Gastrocnemius medialis (tissue), 4 donors: ENCODE measurements around the gene IGSF6. TPM values are rescaled to one million over a fixed set of nuclear protein-coding genes. Genes with fewer than 3 reads are reported as not detected.
"Not testable (repeated sequence)": the region's sequence is repeated elsewhere in the genome, so short reads cannot be mapped to it uniquely, and the experiment has no call there.

Experiments
- ATAC-seq, 2 donors: fragments of 150-250 bp; one replicate each; pipeline ENCODE4 v1.9.1; 2016
- DNase-seq, 2 donors: peaks; one replicate each; pipeline ENCODE4 v3.0.0-alpha.2; 2019
- H3K27ac ChIP-seq, 4 donors: fragments of 200-600 bp; sonication (generic); 1 replicate in 1 of 4; 2 replicates in 3 of 4; pipeline ENCODE4 v1.5.1; 2016 to 2018; ENCODE audit warnings: mild to moderate bottlenecking in 2 of 4, moderate library complexity in 1 of 4
- H3K27me3 ChIP-seq, 3 donors: fragments of 200-600 bp; sonication (generic) in 2 of 3; 1 replicate in 1 of 3; 2 replicates in 2 of 3; pipeline versions ENCODE4 v1.5.1 to v1.6.0; 2016 to 2019; ENCODE audit warnings: mild to moderate bottlenecking in 1 of 3, moderate library complexity in 1 of 3
- H3K36me3 ChIP-seq, 2 donors: fragments of 200-600 bp; sonication (generic) in 1 of 2; one replicate each; pipeline ENCODE4 v1.5.1; 2017 to 2018
- H3K4me1 ChIP-seq, 2 donors: fragments of 200-600 bp; sonication (generic) in 1 of 2; one replicate each; pipeline ENCODE4 v1.5.1; 2016 to 2017; ENCODE audit warnings: mild to moderate bottlenecking in 2 of 2
- H3K4me3 ChIP-seq, 4 donors: fragments of 200-600 bp; sonication (generic) in 3 of 4; 1 replicate in 1 of 4; 2 replicates in 3 of 4; pipeline ENCODE4 v1.5.1; 2016 to 2019; ENCODE audit warnings: mild to moderate bottlenecking in 2 of 4
- H3K9me3 ChIP-seq, 3 donors: fragments of 200-600 bp; sonication (generic) in 2 of 3; 1 replicate in 1 of 3; 2 replicates in 2 of 3; pipeline ENCODE4 v1.5.1; 2016 to 2019
- POLR2A ChIP-seq, 2 donors: fragments of 450-650 bp; IDR thresholded peaks; one replicate each; pipeline ENCODE4 v1.6.1; 2017; ENCODE audit warnings: antibody characterized with exemption in 2 of 2, mild to moderate bottlenecking in 2 of 2, moderate library complexity in 2 of 2
- in situ Hi-C, 4 donors: fragments of 200-750 bp; cut with MboI; loops; one replicate each; pipeline versions ENCODE4 v1.15.0 to v1.8.0; 2017; ENCODE audit warnings: low sequenced_read_pairs in 4 of 4
- intact Hi-C: fragments of 100-400 bp; cut with DNase I; formaldehyde crosslinking; loops from one replicate; pipeline ENCODE4 v1.15.1; 2023; ENCODE audit warnings: low total_unique reads
- total RNA-seq, 4 donors: library from RNA; depleted of rRNA; stranded (reverse); fragments of >200 nt; gene quantifications; one replicate each; pipeline versions ENCODE4 v1.1.0 to v1.2.3, GENCODE V29; 2016
- TF ChIP-seq, protein P1 (sequence below), 5 experiments: fragments of 450-650 bp in 3 of 5; fragments of 200-600 bp in 2 of 5; sonication (generic) in 2 of 5; IDR thresholded peaks in 4 of 5; conservative IDR thresholded peaks in 1 of 5; 1 replicate in 4 of 5; 2 replicates in 1 of 5; pipeline ENCODE4 v1.5.1; 2016 to 2019; ENCODE audit warnings: antibody characterized with exemption in 5 of 5, mild to moderate bottlenecking in 3 of 5, moderate library complexity in 3 of 5

Gene IGSF6
- total RNA-seq, 4 donors from 2014 or later = 0.10 to 0.60 (median 0.39) TPM

DNA sequence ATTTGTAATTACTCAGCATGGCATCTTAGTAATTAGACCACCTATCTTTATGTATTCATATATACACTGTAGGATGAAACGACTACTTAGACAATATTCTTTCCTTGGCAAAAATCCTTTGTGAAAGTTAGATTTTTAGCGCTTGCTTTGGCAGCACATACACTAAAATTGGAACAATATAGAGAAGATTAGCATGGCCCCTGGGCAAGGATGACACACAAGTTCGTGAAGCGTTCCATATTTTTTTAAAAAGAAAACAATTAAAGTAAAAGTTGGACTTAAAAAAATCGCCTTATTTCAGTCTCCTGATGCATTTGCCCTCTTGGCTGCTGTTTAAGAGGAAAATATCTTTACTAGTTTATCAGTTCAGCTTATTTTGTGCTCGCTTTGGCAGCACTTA is 10.5 kb downstream of the IGSF6 start:
- no peak for DNase-seq
- intact Hi-C loops = loop anchor here (5.0 kb wide), 1 partner anchor 45 kb away; the partner anchor contains the start of gene METTL9
- peaks cover 12 to 24% of the 10 kb centered on the region in 2 donors for H3K4me1 ChIP-seq
- TF ChIP-seq POLR2A (IDR thresholded peaks at IDR 0.05) = no peak
- TF ChIP-seq, protein P1, sequence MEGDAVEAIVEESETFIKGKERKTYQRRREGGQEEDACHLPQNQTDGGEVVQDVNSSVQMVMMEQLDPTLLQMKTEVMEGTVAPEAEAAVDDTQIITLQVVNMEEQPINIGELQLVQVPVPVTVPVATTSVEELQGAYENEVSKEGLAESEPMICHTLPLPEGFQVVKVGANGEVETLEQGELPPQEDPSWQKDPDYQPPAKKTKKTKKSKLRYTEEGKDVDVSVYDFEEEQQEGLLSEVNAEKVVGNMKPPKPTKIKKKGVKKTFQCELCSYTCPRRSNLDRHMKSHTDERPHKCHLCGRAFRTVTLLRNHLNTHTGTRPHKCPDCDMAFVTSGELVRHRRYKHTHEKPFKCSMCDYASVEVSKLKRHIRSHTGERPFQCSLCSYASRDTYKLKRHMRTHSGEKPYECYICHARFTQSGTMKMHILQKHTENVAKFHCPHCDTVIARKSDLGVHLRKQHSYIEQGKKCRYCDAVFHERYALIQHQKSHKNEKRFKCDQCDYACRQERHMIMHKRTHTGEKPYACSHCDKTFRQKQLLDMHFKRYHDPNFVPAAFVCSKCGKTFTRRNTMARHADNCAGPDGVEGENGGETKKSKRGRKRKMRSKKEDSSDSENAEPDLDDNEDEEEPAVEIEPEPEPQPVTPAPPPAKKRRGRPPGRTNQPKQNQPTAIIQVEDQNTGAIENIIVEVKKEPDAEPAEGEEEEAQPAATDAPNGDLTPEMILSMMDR (IDR thresholded peaks at IDR 0.05 in 4 of 5, conservative IDR thresholded peaks at IDR 0.05 in 1 of 5) = no peak
- no peaks in the 10 kb centered on the region for H3K27me3 ChIP-seq
- ATAC-seq = no peak
- no peaks in the 10 kb centered on the region for H3K36me3 ChIP-seq
- in situ Hi-C loops = loop anchor here in 1 of 4 donors (10.0 kb wide), 1 partner anchor 47 kb away; the partner anchor contains the start of gene METTL9
- H3K4me3 ChIP-seq = no peak overlapping the region
- H3K27ac ChIP-seq = no peak overlapping the region
- H3K9me3 ChIP-seq = no peaks in the 10 kb centered on the region

DNA sequence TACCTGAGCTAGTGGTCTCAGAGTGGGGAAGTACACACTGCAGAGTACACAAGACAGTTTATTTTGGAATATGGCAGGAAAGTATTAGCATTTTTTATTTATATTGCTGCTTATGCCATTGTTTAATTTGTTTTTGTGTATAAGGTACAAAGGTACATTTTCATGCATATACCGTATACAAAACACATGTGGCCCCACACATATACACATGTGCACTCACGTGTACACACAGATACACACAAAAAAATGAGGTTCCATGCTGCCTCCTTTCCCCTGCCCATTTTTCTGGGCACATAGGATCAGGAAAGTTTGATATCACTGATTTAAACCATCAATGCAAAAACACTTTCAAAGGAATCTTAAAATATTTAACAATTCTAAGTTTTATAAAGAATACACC is 12.9 kb downstream of the IGSF6 start:
- no peaks in the 10 kb centered on the region for H3K27me3 ChIP-seq
- no peak overlapping the region for H3K4me3 ChIP-seq
- DNase-seq = no peak
- peaks cover 5 to 7% of the 10 kb centered on the region in 2 donors for H3K4me1 ChIP-seq
- no peak overlapping the region for H3K27ac ChIP-seq
- in situ Hi-C loops (loop anchor here in 3 of 4 donors (5.0 to 10.0 kb wide), 3 partner anchors 52 to 57 kb away; no protein-coding TSS in a partner anchor), intact Hi-C loops (no loop called here)
- ATAC-seq = no peak
- H3K36me3 ChIP-seq = no peaks in the 10 kb centered on the region
- TF ChIP-seq POLR2A (IDR thresholded peaks at IDR 0.05) = no peak
- TF ChIP-seq, protein P1 (IDR thresholded peaks at IDR 0.05 in 4 of 5, conservative IDR thresholded peaks at IDR 0.05 in 1 of 5) = no peak
- H3K9me3 ChIP-seq = no peaks in the 10 kb centered on the region

DNA sequence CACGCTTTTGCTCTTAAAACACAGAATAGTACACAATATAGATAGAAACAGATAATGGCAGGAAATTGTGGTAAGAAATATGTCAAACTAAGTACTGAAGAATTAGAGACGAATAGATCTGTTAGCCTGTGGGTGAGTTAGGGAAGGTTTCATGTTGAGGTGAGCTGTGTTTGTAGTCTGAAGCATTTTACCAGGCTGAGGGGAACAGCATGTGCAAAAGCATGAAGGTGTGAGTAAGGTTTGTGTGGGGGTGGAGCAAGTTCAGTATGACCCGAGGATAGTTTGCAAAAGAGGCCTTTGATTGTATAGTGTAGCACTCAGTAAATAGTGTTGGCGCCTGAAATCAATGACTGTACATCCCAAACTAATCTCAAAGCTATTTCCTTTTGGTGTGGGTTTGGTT is 13.8 kb downstream of the IGSF6 start:
- peaks cover 0 to 3% of the 10 kb centered on the region in 2 donors for H3K4me1 ChIP-seq
- ATAC-seq (no peak), DNase-seq (no peak)
- no peaks in the 10 kb centered on the region for H3K36me3 ChIP-seq
- TF ChIP-seq, protein P1 (IDR thresholded peaks at IDR 0.05 in 4 of 5, conservative IDR thresholded peaks at IDR 0.05 in 1 of 5) = no peak
- TF ChIP-seq POLR2A (IDR thresholded peaks at IDR 0.05) = no peak
- H3K27ac ChIP-seq = no peak overlapping the region
- intact Hi-C loops (no loop called here), in situ Hi-C loops (loop anchor here in 3 of 4 donors (5.0 to 10.0 kb wide), 3 partner anchors 51 to 56 kb away; no protein-coding TSS in a partner anchor)
- H3K4me3 ChIP-seq = no peak overlapping the region
- no peaks in the 10 kb centered on the region for H3K9me3 ChIP-seq
- no peaks in the 10 kb centered on the region for H3K27me3 ChIP-seq

DNA sequence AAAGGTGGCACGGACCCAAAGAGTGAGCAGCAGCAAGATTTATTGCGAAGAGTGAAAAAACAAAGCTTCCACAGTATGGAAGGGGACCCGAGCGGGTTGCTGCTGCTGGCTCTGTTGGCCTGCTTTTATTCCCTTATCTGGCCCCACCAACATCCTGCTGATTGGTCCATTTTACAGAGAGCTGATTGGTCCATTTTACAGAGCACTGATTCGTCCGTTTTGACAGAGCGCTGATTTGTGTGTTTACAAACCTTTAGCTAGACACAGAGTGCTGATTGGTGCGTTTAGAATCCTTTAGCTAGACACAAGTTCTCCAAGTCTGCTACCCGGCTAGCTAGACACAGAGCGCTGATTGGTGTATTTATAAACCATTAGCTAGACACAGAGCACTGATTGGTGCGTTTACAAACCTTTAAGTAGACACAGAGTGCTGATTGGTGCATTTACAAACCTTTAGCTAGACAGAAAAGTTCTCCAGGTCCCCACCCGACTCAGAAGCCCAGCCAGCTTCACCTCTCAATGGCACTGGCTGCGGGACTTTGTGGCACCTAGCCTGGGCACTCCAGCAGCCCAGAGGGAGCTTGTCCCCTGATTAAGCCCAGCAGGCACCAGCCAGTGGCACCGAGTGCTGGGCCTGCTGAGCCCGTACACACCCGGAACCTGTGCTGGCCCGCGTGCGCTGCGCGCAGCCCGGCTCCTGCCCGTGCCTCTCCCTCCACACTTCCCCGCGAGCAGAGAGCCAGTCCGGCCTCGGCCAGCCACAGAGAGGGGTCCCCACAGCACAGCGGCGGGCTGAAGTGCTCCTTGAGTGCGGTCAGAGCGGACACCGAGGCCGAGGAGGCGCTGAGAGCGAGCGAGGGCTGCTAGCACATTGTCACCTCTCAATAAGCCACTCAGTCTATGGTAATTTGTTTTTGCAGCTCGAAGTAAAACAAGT is 15.1 kb downstream of the IGSF6 start:
- Histone ChIP-seq H3K4me3 (no peak overlapping the region), H3K36me3 (no peaks in the 10 kb centered on the region), H3K27ac (no peak overlapping the region), H3K27me3 (no peaks in the 10 kb centered on the region), H3K9me3 (no peaks in the 10 kb centered on the region), H3K4me1 (peaks cover 0 to 3% of the 10 kb centered on the region in 2 donors)
- ATAC-seq = no peak
- DNase-seq = no peak
- in situ Hi-C loops (loop anchor here in 3 of 4 donors (5.0 to 10.0 kb wide), 3 partner anchors 50 to 55 kb away; no protein-coding TSS in a partner anchor), intact Hi-C loops (no loop called here)
- TF ChIP-seq, protein P1 (IDR thresholded peaks at IDR 0.05 in 4 of 5, conservative IDR thresholded peaks at IDR 0.05 in 1 of 5) = no peak
- TF ChIP-seq POLR2A (IDR thresholded peaks at IDR 0.05) = no peak

DNA sequence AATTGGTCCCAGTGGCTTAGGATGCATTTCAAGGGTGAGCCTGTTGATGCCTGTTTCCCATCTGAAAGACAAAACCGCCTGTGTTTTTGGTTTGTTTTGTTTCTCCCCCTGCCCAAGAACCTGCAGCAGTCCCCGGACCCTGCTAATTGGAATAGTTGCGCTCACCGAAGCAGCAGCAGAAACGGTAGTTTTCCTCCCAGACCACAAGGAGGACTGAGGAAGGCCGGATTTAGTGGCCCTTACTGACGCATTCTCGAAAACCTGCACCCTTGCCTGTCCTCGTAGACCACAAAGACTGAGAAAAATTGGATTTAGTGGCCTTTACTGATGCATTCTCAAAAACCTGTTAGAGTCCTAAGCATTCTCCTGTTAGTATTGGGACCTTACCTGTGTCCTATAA is 16.7 kb downstream of the IGSF6 start:
- H3K4me1 ChIP-seq, ATAC-seq, intact Hi-C loops: not testable (repeated sequence)

More for the DNA sequence above, 16.7 kb downstream of the IGSF6 start:
- not testable (repeated sequence) for H3K4me3 ChIP-seq, H3K9me3 ChIP-seq, H3K36me3 ChIP-seq, H3K27me3 ChIP-seq, DNase-seq, H3K27ac ChIP-seq
- in situ Hi-C loops = loop anchor here in 3 of 4 donors (5.0 to 10.0 kb wide), 3 partner anchors 48 to 53 kb away; no protein-coding TSS in a partner anchor
